Hematopoietic multipotent progenitor cell (in vitro differentiated cells): ENCODE results near the gene RAB11B. TPM values are rescaled to one million over a fixed set of nuclear protein-coding genes. Genes with fewer than 3 reads are reported as not detected.
"Not testable (repeated sequence)": the region's sequence is repeated elsewhere in the genome, so short reads cannot be mapped to it uniquely, and the experiment has no call there.

Experiments used
- DNase-seq, 3 donors: peaks; one replicate each; pipeline ENCODE4 v3.0.0-alpha.2; 2011 to 2015; ENCODE audit warnings: low read depth in 2 of 3, low spot score in 2 of 3
- total RNA-seq: library from RNA; depleted of rRNA; stranded (reverse); fragments of >200 nt; gene quantifications from one replicate; pipeline ENCODE4 v1.2.3, GENCODE V29; 2012

RAB11B gene
- total RNA-seq, 1 donor = 99.4 TPM

- no peak for DNase-seq
Observed at GRCh38 chr19:8393192-8393870, 3.2 kb downstream of the RAB11B start.

GRCh38 chr19:8393871-8394250, 3.7 kb downstream of the RAB11B start:
- no peak for DNase-seq

DNA sequence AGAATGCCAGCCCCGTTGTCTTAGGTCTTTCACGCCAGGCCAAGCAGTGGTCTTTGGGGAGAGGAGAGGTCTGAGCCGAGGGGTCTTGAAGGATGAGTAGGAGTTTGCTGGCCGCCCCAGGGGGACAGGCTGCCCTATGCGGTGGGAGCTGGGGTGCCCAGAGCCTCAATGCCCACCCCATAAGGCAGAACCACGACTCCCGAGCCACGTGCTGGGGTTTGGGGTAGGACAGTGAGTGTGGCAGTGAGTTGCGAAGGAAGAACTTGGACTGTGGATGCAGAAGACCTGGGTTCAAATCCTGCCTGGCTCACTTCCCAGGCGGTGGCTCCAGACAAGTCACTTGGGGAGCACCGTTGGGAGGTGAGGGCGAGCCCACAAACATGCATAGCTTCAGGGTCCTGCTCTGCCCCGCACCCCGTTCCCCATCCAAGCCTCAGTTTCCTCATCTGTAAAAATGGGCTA, 5.5 kb downstream of the RAB11B start:
- no peak for DNase-seq

GRCh38 chr19:8396185-8396562, 6.0 kb downstream of the RAB11B start:
- no peak for DNase-seq

- DNase-seq = peak; percentile 42 to 83 (median 63)
Observed at GRCh38 chr19:8396563-8397203, 6.5 kb downstream of the RAB11B start.

DNA sequence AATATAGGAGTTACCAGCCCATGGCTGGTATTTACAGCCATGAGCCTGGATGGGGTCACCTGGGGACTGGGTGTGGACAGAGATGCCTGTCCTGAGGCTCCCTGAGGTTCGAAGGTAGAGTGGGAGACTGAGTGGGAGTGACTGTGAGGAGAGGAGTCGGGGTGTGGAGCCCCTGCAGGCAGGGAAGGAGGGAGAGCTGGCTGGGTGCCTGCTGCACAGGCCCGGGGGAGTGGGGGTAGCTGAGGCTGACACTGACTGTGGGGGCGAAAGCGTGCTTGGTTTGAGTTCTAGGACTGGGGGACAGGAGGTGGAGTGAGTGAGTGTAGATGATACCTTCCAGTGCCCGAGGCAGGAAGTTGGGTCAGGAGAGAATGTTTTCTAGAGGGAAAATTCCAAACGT, 7.1 kb downstream of the RAB11B start:
- DNase-seq = no peak

DNA sequence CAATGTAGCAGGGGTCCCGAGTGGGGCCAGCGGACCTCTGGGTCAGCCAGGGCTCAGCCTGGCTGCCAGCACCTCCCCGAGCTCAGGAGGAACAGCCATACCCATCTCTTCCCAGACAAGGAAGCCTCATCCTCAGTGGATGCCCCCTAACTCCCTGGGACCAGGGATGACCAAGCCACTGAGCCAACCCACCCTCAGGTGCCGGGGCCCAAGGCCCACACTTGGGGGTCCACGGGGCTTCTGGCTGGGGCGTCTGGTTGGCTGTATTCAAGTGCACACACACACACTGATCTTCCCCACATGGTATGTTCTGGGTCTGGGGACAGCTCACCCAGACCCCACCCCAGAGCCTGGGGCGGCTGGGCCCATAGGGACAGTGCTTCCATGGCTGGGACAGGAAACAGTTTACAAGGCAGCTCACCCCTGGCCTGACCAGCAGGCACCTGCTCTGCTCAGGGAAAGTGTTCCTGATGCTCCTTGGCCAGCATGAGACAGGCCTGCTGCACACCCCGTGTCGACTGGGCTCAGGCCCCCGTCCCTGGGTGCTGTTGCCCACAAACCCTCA, 7.7 kb downstream of the RAB11B start:
- DNase-seq = no peak

- no peak for DNase-seq
Observed at GRCh38 chr19:8398311-8398771, 8.2 kb downstream of the RAB11B start.

DNA sequence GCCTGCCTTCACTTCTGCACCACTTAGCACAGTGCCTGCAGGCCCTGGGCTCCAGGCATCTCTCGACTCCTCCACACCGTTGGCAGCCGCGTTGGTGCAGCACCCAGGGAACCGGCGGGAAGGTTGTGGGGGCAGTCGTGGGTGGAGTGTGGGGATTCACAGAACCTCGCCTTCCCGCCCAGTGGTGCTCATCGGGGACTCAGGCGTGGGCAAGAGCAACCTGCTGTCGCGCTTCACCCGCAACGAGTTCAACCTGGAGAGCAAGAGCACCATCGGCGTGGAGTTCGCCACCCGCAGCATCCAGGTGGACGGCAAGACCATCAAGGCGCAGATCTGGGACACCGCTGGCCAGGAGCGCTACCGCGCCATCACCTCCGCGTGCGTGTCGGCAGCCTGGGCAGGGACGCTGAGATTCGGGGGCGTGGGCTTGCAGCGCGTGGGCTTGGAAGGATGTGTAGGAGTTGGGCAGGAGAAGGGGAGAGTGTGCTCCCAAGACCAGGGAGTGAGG, 9.6 kb downstream of the RAB11B start:
- DNase-seq = no peak

DNA sequence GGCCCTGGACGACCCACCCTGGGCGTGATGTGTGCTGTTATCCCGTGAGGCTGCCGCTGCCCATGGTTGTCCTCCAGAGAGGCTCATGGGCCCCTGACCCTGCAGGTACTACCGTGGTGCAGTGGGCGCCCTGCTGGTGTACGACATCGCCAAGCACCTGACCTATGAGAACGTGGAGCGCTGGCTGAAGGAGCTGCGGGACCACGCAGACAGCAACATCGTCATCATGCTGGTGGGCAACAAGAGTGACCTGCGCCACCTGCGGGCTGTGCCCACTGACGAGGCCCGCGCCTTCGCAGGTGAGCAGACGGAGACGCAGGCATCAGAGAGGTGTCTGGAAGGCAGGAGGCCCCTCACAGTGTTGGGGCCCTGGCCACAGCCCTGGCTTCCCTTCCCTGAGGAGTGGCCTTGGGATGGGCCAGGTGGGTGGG, 11.8 kb downstream of the RAB11B start:
- no peak for DNase-seq

- DNase-seq = no peak
Observed at GRCh38 chr19:8403098-8403819, 13.1 kb downstream of the RAB11B start.

- DNase-seq = no peak
Observed at GRCh38 chr19:8403820-8404109, 13.6 kb downstream of the RAB11B start.

DNA sequence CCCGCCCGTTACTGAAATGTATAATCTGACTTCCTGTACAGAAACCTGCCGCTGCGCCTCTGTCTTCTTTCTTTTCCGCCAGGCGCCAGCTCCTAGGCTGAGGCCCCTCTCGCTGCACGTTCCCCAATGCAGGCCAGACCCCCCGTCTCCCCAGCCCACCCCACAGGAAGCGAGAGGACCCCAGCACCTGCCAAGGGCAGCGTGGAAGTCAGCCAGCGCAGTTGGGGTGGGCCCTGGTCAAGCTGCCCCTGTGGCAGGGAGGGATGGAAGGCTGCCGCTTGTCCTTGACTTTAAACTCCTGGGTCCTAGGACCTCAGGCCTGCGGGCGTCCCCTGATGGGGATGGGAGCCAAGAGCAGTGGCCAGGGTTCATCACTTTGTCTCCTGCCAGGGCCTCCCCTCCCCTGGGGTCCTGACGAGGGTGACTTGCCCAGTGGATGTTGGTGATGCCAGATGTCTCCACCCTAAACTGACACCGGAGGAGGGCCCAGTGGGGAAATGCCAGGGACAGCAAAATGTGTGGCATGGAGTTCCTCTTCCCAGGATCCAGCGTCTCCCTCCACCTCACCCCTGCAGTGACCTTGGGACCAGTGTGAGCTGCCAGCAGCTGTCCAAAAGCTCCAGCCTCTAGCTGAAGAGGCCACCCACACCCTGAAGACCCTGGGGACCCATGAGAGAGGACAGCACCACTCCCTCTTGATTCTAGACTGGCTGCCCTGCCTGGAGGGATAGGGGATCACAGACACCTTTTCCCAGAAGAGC, 14.4 kb downstream of the RAB11B start:
- no peak for DNase-seq

GRCh38 chr19:8410718-8411117, 20.6 kb downstream of the RAB11B start:
- DNase-seq = not testable (repeated sequence)

DNA sequence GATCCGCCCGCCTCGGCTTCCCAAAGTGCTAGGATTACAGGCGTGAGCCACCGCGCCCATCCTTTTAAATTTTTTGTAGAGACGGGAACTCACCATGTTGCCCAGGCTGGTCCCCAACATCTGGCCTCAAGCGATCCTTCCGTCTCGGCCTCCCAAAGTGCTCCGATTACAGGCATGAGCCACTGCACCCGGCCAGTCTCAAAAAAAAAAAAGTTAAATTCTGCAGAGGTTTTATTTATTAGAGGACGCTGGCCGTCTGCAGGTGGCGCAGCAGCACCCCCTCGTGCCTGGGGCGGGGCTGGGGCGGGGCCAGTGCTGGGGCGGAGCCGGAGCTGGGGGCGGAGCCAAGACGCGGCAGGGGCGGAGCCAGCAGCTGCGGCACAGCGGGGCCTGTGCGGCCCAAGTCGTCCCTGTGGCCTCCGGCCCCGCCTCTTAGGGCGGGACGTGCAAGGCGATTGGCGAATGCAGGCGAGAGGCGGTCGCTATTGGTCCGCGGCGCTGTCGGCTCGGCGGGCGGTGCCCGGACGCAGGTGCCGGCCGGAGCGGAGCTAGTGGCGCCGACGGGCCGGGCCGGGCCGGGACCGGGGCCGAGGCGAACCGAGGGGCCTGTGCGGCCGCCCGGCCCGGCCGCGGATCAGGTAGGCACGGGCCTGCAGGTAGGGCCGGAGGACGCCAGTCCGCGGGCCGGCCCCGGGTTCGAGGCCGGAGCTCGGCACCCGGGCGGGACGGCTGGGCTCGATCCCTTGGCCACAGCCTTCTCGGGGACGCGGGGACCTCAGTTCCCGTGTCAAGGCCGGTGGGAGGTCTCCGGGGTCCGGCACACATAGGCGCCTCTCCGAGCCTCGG, 22.8 kb downstream of the RAB11B start, which contains the start of gene MARCHF2:
Gene MARCHF2, plus strand, starts transcription at position 523 of the 846 bp plus-strand sequence. CDS start 8,536 bp downstream, outside the sequence.
- peak; percentile 95 to 97 (median 97) for DNase-seq

GRCh38 chr19:8413629-8413995, 23.5 kb downstream of the RAB11B start:
- DNase-seq = peak in 1 of 3 donors; percentile 9

DNA sequence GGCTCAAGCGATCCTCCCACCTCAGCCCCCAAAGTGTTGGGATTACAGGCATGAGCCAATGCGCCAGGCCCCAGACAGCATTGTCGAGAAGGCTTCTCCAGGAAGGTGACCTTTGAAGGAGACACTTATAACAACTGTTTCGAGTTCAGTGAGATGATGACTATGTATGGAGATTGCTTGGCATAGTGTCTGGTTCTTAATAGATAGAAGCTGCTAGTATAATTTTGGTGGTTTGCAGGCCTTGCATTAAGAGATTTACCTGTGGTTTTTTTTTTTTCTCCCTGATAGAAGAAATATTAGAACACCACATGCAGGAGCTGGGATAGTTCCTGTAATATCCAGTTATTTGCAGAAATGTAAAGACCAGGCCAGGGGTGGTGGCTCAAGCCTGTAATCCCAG, 26.6 kb downstream of the RAB11B start:
- DNase-seq = no peak

- no peak for DNase-seq
Observed at GRCh38 chr19:8421484-8422461, 31.6 kb downstream of the RAB11B start.
